Activated naive CD8-positive, alpha-beta T cell (primary cell): ENCODE results near the gene STXBP4.

Experiments used
- H3K27ac Mint-ChIP-seq: one replicate; pipeline ENCODE4 v1.8.0; 2021; ENCODE audit warnings: mixed read lengths
- H3K27me3 Mint-ChIP-seq: one replicate; pipeline ENCODE4 v1.8.0; 2021; ENCODE audit warnings: mixed read lengths
- H3K36me3 Mint-ChIP-seq: one replicate; pipeline ENCODE4 v1.8.0; 2021; ENCODE audit warnings: mixed read lengths
- H3K4me1 Mint-ChIP-seq: one replicate; pipeline ENCODE4 v1.8.0; 2021; ENCODE audit warnings: low read depth, mixed read lengths
- H3K4me3 Mint-ChIP-seq: one replicate; pipeline ENCODE4 v1.8.0; 2021; ENCODE audit warnings: mild to moderate bottlenecking, mixed read lengths
- H3K9me3 Mint-ChIP-seq: one replicate; pipeline ENCODE4 v1.8.0; 2021; ENCODE audit warnings: low read depth, mixed read lengths

STXBP4 gene

DNA sequence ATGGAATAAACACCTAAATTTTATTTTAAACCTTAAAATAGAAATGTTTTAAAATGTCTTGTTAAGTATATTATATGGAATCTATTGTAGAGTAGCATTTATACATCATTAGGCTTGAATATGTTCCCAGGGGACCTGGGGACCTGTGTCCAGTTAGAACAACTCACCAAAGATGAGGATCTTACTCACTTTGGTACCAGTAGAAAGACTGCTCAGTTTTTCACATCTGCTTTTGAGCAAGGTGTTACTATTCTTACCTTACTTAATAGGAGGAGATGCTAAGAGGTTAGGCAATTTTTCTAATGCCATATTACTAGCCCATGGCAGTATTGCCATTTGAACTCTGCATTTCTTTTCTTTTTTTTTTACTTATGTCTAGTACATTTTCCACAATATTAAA is 14.7 kb downstream of the STXBP4 start:
- H3K4me1 Mint-ChIP-seq, result peaks cover 7% of the 10 kb centered on the region
- no peak overlapping the region for H3K4me3 Mint-ChIP-seq
- no peaks in the 10 kb centered on the region for H3K9me3 Mint-ChIP-seq

DNA sequence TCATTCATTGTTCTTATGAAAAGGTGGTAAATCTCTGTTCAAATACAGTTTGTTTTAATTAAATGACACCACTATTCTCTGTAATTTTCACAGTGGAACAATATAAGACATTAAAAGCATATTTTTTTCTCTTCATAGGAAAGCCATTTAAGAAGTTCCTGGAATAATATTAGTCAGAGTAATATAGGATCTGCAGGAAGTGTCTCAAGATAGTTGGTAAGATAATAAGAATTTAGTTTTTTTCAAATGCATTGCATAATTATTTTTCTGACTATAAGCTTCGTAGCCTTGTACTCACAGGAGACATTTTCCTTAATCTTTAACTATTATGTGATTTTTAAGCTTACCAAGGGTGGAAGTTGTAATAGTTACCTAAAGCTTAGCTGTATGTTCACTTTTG is 16.9 kb downstream of the STXBP4 start:
- Mint-ChIP-seq H3K27me3 (no peaks in the 10 kb centered on the region), H3K9me3 (no peaks in the 10 kb centered on the region), H3K36me3 (peaks cover 5% of the 10 kb centered on the region), H3K4me3 (no peak overlapping the region), H3K4me1 (peaks cover 3% of the 10 kb centered on the region), H3K27ac (no peak overlapping the region)

More for the DNA sequence above, 14.7 kb downstream of the STXBP4 start:
- peaks cover 12% of the 10 kb centered on the region for H3K36me3 Mint-ChIP-seq
- H3K27ac Mint-ChIP-seq, result no peak overlapping the region
- no peaks in the 10 kb centered on the region for H3K27me3 Mint-ChIP-seq

DNA sequence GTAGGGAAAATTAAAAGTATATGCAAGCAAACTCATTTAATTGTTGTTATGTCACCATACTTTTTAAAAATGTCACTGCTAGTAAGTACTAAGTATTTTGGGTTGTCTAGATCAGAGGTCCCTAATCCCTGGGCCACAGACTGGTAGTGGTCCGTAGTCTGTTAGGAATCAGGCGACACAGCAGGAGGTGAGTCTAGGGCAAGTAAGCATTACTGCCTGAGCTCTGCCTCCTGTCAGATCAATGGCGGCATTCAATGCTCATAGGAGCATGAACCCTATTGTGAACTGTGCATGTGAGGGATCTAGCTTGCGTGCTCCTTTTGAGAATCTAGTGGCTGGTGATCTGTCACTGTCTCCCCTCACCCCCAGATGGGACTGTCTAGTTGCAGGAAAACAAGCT is 21.6 kb downstream of the STXBP4 start:
- H3K4me1 Mint-ChIP-seq, result peaks cover 2% of the 10 kb centered on the region
- no peaks in the 10 kb centered on the region for H3K27me3 Mint-ChIP-seq
- H3K27ac Mint-ChIP-seq, result no peak overlapping the region
- no peaks in the 10 kb centered on the region for H3K9me3 Mint-ChIP-seq
- no peak overlapping the region for H3K4me3 Mint-ChIP-seq
- H3K36me3 Mint-ChIP-seq, result peaks cover 3% of the 10 kb centered on the region

DNA sequence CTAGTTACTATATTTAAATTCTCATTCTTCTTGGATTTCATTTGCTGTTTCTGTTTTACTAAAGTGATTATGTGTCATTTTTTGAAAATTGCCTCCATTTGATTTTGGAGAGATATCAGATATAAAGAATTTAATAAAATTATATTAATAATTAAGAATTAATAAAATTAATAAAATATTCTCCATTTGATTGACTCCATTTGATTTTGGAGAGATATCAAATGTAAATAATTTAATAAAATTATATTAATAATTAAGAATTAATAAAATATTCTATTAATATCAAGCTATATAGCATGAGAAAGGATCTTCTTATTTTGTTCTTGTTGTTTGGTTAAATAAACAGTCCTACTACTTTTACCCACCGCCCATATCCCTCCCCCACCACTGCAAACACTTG is 23.0 kb downstream of the STXBP4 start:
- no peaks in the 10 kb centered on the region for H3K4me1 Mint-ChIP-seq
- no peaks in the 10 kb centered on the region for H3K27me3 Mint-ChIP-seq
- H3K36me3 Mint-ChIP-seq, result peaks cover 3% of the 10 kb centered on the region
- H3K27ac Mint-ChIP-seq, result no peak overlapping the region
- no peak overlapping the region for H3K4me3 Mint-ChIP-seq
- no peaks in the 10 kb centered on the region for H3K9me3 Mint-ChIP-seq

DNA sequence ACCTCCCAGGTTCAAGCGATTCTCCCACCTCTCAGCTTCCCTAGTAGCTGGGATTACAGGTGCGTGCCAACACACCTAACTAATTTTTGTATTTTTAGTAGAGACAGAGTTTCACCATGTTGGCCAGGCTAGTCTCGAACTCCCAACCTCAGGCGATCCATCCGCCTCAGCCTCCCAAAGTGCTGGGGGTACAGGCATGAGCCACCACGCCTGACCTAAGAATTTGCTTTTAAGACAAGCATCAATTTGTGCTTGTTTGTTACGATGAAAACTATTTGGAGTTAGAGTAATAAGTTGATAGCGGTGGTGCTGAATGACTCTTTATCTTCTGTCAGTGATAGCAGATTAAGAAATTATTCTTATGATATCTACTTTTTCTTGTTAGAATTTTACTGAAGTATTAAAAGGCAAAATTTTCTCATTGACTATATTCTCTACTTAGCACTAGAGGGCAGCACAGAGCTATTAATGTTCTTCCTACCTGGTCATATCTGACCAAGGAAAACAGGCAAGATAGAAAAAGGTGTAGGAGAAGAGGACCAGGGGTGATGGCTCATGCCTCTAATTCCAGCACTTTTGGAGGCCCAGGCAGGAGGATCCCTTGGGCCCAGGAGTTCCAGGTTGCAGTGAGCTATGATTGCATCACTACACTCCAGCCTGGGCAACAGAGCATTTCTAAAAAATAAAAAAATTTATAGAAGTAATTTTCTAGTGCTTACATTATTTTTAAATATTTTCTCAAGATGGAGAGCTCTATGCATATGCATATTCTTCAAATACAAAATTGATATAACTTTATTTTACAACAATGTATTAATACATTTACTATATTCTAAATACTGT is 24.5 kb downstream of the STXBP4 start:
- Mint-ChIP-seq H3K9me3 (no peaks in the 10 kb centered on the region), H3K4me3 (no peak overlapping the region), H3K36me3 (peaks cover 3% of the 10 kb centered on the region), H3K27me3 (no peaks in the 10 kb centered on the region), H3K4me1 (no peaks in the 10 kb centered on the region), H3K27ac (no peak overlapping the region)

DNA sequence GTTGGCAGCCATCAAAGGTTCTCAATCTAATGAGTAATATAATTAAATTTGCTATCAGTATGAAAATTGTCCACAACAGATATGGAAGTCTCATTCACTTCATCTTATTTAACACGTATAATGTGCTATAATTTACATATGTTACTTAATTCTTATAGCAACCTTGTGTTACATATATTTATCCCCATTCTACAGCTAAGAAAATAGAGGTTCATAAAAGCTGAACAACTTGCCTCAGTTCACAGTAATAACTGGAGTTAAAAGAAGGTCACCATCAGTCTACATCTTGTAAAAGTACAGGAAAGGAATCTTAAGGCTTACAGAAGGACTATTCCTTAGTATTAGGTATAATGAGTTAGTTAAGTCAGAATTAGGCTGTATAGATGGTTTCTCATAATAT is 27.9 kb downstream of the STXBP4 start:
- Mint-ChIP-seq H3K4me1 (no peaks in the 10 kb centered on the region), H3K27ac (no peak overlapping the region), H3K4me3 (no peak overlapping the region), H3K27me3 (no peaks in the 10 kb centered on the region), H3K36me3 (peaks cover 7% of the 10 kb centered on the region), H3K9me3 (no peaks in the 10 kb centered on the region)

DNA sequence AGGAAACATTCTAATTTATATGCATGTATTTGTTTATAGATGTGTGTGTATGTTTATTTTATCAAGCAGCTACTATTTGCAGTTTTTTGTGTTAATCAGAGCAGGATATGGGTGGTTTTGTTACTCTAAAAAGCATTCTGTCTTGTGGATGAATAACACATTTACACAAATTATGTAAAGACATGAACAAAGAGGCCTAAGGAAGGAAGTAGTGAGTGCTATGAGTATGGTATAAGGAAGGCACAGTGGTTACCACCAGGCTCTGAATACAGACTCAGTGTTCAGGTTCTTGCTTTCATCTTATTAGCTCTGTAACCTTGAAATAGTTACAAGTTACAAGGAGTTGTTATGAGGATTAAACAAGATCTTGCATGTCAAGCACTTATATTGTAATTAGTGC is 33.9 kb downstream of the STXBP4 start:
- no peak overlapping the region for H3K27ac Mint-ChIP-seq
- H3K4me3 Mint-ChIP-seq, result no peak overlapping the region
- no peaks in the 10 kb centered on the region for H3K27me3 Mint-ChIP-seq
- no peaks in the 10 kb centered on the region for H3K9me3 Mint-ChIP-seq
- H3K36me3 Mint-ChIP-seq, result peaks cover 6% of the 10 kb centered on the region
- H3K4me1 Mint-ChIP-seq, result no peaks in the 10 kb centered on the region

DNA sequence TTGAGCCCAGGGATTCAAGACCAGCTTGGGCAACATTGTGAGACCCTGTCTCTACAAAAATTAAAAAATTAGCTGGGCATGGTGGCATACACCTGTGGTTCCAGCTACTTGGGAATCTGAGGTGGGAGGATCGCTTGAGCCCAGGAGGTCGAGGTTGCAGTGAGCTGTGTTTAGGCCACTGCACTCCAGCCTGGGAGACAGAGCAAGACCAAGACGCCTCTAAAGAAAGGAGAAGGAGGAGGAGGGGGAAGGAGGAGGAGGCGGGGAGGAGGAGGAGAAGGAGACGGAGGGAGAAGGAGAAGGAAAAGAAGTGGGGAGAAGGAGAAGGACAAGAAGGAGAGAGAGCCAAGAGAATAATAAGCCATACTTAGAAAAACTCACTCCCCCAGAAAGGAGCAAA is 35.9 kb downstream of the STXBP4 start:
- no peak overlapping the region for H3K4me3 Mint-ChIP-seq
- H3K36me3 Mint-ChIP-seq, result peaks cover 17% of the 10 kb centered on the region
- no peaks in the 10 kb centered on the region for H3K4me1 Mint-ChIP-seq
- H3K9me3 Mint-ChIP-seq, result no peaks in the 10 kb centered on the region
- H3K27me3 Mint-ChIP-seq, result no peaks in the 10 kb centered on the region
- H3K27ac Mint-ChIP-seq, result no peak overlapping the region

DNA sequence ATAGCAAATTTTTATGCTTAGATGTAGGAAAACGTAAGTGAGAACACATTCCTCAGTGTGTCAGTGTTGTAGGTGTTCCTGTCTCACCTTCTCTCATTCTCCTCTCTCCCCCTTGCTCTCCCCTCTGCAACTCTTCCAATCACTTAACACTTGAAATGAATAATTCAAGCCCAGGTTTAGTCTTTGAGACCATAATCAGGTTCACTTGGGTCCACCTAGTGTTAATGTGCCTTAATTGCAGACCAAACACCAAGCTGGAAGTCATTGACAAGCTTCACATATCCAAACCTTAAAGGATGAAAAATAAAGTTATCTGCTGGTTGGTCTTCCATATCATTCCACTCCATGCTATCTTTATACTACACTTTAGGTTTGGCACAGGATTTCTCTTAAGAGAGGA is 37.0 kb downstream of the STXBP4 start:
- H3K9me3 Mint-ChIP-seq, result no peaks in the 10 kb centered on the region
- no peaks in the 10 kb centered on the region for H3K4me1 Mint-ChIP-seq
- H3K27ac Mint-ChIP-seq, result no peak overlapping the region
- H3K27me3 Mint-ChIP-seq, result no peaks in the 10 kb centered on the region
- peaks cover 17% of the 10 kb centered on the region for H3K36me3 Mint-ChIP-seq
- no peak overlapping the region for H3K4me3 Mint-ChIP-seq

DNA sequence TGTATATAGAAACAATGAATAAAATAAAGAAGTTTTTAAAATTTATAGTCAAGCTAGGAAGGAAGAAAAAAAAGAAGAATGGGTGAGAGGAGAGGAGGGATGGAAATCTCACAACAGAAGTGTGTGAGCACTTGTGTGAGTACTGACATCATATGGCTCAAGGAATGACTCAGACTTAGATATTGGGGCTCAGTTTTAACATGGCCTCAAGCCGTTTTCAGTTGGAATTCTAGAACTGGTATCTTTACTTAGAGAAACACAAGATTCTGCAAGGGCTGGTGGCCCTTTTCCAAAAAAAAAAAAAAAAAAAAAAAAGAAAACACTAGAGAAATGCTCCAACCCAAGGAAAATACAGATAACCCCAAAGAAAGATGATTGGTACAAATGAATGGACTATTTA is 55.1 kb downstream of the STXBP4 start:
- H3K27ac Mint-ChIP-seq, result no peak overlapping the region
- no peaks in the 10 kb centered on the region for H3K4me1 Mint-ChIP-seq
- H3K27me3 Mint-ChIP-seq, result no peaks in the 10 kb centered on the region
- no peaks in the 10 kb centered on the region for H3K9me3 Mint-ChIP-seq
- H3K36me3 Mint-ChIP-seq, result peaks cover 20% of the 10 kb centered on the region
- no peak overlapping the region for H3K4me3 Mint-ChIP-seq

DNA sequence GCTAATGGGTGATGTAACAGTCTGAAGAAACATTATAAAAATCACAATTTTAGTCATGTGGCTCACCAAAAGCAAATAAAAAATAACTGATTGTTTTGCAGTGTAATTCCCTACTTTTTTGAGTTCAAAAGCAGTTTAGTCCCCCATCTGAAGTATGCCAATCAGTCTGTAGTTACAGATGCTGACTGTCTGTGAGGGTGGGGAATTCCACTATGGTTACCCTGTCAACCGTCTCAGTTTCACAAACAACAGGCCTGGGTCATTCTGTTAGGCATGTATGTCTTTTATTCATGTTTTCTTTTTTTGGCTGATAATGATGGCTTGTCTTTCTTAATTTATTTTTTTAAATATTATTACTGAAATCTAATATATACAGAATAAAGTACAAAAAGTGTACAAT is 69.3 kb downstream of the STXBP4 start:
- H3K9me3 Mint-ChIP-seq, result no peaks in the 10 kb centered on the region
- H3K27ac Mint-ChIP-seq, result no peak overlapping the region
- H3K36me3 Mint-ChIP-seq, result peaks cover 9% of the 10 kb centered on the region
- no peaks in the 10 kb centered on the region for H3K27me3 Mint-ChIP-seq
- H3K4me1 Mint-ChIP-seq, result no peaks in the 10 kb centered on the region
- no peak overlapping the region for H3K4me3 Mint-ChIP-seq

DNA sequence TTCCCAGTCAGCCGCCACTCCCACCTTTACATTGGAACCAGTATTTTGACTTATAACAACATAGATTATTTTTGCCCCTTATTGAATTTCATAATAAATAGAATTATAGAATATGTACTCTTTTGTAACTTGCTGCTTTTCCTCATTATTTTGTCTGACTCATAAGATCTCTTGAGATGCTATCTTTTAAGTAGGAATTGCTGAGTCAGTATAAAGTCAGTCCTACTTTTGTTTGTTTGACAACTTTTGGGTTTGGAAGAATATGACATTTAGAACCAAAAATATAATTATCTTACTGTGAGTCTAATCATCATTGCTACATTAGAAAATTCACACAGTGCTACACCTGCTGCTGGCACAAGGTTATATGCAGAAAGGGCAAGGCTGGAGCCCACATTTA is 69.7 kb downstream of the STXBP4 start:
- H3K9me3 Mint-ChIP-seq, result no peaks in the 10 kb centered on the region
- no peak overlapping the region for H3K27ac Mint-ChIP-seq
- no peak overlapping the region for H3K4me3 Mint-ChIP-seq
- peaks cover 8% of the 10 kb centered on the region for H3K36me3 Mint-ChIP-seq
- H3K27me3 Mint-ChIP-seq, result no peaks in the 10 kb centered on the region
- H3K4me1 Mint-ChIP-seq, result no peaks in the 10 kb centered on the region

DNA sequence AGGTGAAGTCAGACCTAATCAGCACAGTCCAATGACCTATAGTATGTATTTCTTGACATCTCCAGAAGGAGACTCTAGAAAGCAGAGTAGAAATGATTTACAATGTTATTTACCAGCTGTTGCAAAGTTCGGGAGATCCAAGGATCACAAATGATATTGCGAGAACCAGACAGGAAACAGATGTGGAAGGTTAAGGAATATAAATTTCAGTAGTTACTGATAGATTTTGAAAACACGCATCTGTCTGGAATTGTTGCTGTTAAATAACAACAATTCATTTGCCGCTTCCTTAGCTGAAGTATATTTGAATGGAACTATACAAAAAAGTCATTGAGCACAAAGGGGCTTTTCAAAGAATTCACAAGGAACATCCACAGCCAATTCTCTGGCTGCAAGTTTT is 72.0 kb downstream of the STXBP4 start:
- H3K27ac Mint-ChIP-seq, result no peak overlapping the region
- H3K9me3 Mint-ChIP-seq, result no peaks in the 10 kb centered on the region
- H3K4me1 Mint-ChIP-seq, result no peaks in the 10 kb centered on the region
- H3K4me3 Mint-ChIP-seq, result no peak overlapping the region
- H3K27me3 Mint-ChIP-seq, result no peaks in the 10 kb centered on the region
- peaks cover 14% of the 10 kb centered on the region for H3K36me3 Mint-ChIP-seq

DNA sequence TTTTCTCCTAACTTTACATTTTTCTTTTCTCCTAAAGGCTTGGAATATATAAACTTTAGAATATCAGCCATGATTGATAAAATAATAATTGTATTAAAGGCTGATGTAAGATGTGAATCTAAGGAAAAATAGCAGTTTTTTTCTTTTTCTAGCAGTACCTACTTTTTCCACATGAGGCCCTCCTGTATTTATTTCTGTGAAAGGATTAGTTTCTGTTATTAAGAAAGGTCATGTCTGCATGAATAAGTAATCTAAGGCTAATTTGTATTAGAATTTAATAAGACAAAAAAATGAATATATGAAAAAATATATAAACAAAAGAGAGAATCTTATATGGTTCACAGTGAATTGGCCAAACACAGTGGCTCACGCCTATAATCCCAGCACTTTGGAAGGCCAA is 85.3 kb downstream of the STXBP4 start:
- Mint-ChIP-seq H3K27me3 (no peaks in the 10 kb centered on the region), H3K4me1 (no peaks in the 10 kb centered on the region), H3K4me3 (no peak overlapping the region), H3K36me3 (peaks cover 3% of the 10 kb centered on the region), H3K27ac (no peak overlapping the region), H3K9me3 (peaks cover 3% of the 10 kb centered on the region)

DNA sequence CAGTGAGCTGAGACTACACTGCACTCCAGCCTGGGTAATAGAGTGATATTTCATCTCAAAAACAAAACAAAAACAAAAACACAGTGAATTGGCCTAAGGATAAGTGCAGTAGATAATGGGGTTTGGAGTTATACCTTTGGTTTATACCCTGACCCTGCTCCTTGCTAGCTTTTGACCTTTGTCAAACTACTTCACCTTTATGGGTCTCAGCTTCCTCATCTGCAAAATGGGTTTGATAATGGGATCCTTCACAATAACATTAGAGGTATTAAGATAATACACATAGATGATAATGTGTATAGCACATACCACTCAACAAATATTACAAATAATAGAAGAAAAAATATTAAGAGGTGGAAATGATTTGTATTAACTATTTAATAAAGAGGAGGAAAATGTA is 85.9 kb downstream of the STXBP4 start:
- no peaks in the 10 kb centered on the region for H3K9me3 Mint-ChIP-seq
- no peak overlapping the region for H3K27ac Mint-ChIP-seq
- H3K4me3 Mint-ChIP-seq, result no peak overlapping the region
- H3K4me1 Mint-ChIP-seq, result no peaks in the 10 kb centered on the region
- no peaks in the 10 kb centered on the region for H3K27me3 Mint-ChIP-seq
- no peaks in the 10 kb centered on the region for H3K36me3 Mint-ChIP-seq

DNA sequence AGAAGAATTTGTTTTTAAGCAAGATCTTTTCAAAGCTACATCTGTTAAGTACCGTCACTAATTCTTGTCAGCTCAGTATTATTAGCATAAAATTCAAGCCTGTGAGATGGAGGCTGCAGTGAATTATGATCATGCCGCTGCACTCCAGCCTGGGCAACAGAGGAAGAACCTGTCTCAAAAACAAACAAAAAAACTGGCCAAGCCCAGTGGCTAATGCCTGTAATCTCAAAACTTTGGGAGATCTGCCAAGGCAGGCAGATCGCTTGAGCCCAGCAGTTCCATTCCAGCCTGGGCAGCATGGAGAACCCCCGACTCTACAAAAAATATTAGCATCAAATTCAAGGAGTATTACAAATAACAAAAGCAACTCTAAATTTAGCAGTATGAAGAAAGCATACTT is 88.0 kb downstream of the STXBP4 start:
- Mint-ChIP-seq H3K36me3 (no peaks in the 10 kb centered on the region), H3K27ac (no peak overlapping the region), H3K9me3 (no peaks in the 10 kb centered on the region), H3K27me3 (no peaks in the 10 kb centered on the region), H3K4me3 (no peak overlapping the region), H3K4me1 (no peaks in the 10 kb centered on the region)
